Activated naive CD8-positive, alpha-beta T cell treated with anti-CD3 and anti-CD28 coated beads, Interleukin-2, amount 50 U/mL, for 24 hours (primary cell): ENCODE measurements around the gene DLG2.

Source experiments
- ATAC-seq: fragments of 150-1000 bp; cut with Tn5 transposase; one replicate; pipeline ENCODE4 v1.10.0; 2021
- DNase-seq: peaks from one replicate; pipeline ENCODE4 v3.0.0; 2021
- H3K27ac Mint-ChIP-seq: one replicate; pipeline ENCODE4 v1.8.0; 2021; ENCODE audit warnings: mild to moderate bottlenecking, mixed read lengths
- H3K27me3 Mint-ChIP-seq: one replicate; pipeline ENCODE4 v1.8.0; 2021; ENCODE audit warnings: mixed read lengths
- H3K36me3 Mint-ChIP-seq: one replicate; pipeline ENCODE4 v1.8.0; 2021; ENCODE audit warnings: low read depth, mixed read lengths
- H3K4me1 Mint-ChIP-seq: one replicate; pipeline ENCODE4 v1.8.0; 2021; ENCODE audit warnings: mixed read lengths
- H3K4me3 Mint-ChIP-seq: one replicate; pipeline ENCODE4 v1.8.0; 2021; ENCODE audit warnings: mild to moderate bottlenecking, moderate library complexity, mixed read lengths
- H3K9me3 Mint-ChIP-seq: one replicate; pipeline ENCODE4 v1.8.0; 2021; ENCODE audit warnings: mixed read lengths

DLG2 gene

GRCh38 chr11:84142411-84142810 is 1484.7 kb downstream of the DLG2 start:
- no peak overlapping the region for H3K27ac Mint-ChIP-seq

DNA sequence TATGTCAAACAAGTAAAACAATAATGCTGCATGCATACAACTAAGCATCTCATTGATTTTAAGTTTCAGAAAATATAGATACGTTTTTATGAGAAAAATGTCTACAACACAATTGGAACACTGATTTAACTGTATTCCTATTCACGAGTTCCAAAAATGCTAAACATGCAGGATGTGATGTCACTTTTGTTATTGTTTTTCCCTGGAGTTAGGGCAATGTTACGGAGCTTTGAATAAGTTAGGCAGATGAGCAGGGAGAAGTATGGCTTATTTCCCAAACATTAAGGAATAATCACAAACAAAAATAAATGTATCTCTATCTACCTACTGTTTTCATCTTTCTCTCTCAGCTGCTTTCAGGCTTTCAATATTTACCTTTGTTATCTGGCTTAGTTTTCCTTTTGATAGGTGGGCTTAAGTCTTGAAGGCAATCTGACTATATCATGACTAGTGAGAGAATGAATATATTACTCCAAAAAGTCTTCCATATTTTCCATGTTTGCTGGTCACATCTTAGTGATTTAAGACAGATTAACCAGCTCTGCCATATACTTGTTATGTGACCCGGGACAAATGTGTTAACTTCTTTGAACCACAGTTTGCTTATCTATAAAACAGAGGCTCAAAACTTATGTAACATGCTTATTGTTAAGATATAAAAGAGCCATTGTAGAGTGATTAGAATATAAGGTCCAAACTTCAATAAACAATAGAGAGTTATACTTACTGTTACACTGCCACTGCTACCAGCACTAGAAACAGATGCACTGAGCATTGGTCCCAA is 1486.6 kb downstream of the DLG2 start:
- H3K36me3 Mint-ChIP-seq = no peaks in the 10 kb centered on the region
- ATAC-seq (no peak), DNase-seq (no peak)
- H3K27me3 Mint-ChIP-seq = no peaks in the 10 kb centered on the region
- peaks cover 22% of the 10 kb centered on the region for H3K9me3 Mint-ChIP-seq
- H3K4me3 Mint-ChIP-seq = no peak overlapping the region
- H3K4me1 Mint-ChIP-seq = no peaks in the 10 kb centered on the region
- H3K27ac Mint-ChIP-seq = no peak overlapping the region

More at GRCh38 chr11:84142411-84142810, 1484.7 kb downstream of the DLG2 start:
- no peaks in the 10 kb centered on the region for H3K27me3 Mint-ChIP-seq
- H3K9me3 Mint-ChIP-seq = peaks cover 11% of the 10 kb centered on the region
- H3K36me3 Mint-ChIP-seq = no peaks in the 10 kb centered on the region
- no peak overlapping the region for H3K4me3 Mint-ChIP-seq
- no peak for DNase-seq
- ATAC-seq = no peak
- H3K4me1 Mint-ChIP-seq = no peaks in the 10 kb centered on the region

- H3K27ac Mint-ChIP-seq = no peak overlapping the region
- no peaks in the 10 kb centered on the region for H3K27me3 Mint-ChIP-seq
- H3K4me1 Mint-ChIP-seq = no peaks in the 10 kb centered on the region
- ATAC-seq (no peak), DNase-seq (no peak)
- H3K4me3 Mint-ChIP-seq = no peak overlapping the region
- H3K9me3 Mint-ChIP-seq = peaks cover 25% of the 10 kb centered on the region
- H3K36me3 Mint-ChIP-seq = no peaks in the 10 kb centered on the region
These were observed 1489.2 kb downstream of the DLG2 start for GRCh38 chr11:84137960-84138359.

- ATAC-seq = no peak
- H3K27ac Mint-ChIP-seq = no peak overlapping the region
These were observed 1489.6 kb downstream of the DLG2 start for GRCh38 chr11:84137505-84137904.

DNA sequence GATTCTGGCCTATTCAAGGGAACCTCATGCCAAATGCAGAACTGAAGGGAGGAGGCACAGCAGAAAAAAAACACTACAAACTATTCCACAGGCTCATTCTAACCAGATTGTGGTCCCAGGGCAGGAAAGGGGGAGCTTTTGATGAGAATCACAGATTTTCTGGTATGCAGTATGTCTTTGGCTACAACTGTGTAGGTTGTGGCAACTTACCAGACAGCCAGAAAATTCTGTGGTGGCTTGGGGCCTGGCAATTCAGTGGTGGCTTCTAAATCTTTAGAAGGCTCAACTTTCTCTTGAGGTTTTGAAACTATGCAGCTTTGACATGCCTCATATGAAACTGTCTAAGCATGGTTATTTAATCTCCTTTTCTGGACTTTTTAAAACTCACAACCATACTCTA is 1490.2 kb downstream of the DLG2 start:
- no peaks in the 10 kb centered on the region for H3K36me3 Mint-ChIP-seq
- DNase-seq = no peak
- no peaks in the 10 kb centered on the region for H3K4me1 Mint-ChIP-seq
- H3K4me3 Mint-ChIP-seq = no peak overlapping the region
- peaks cover 25% of the 10 kb centered on the region for H3K9me3 Mint-ChIP-seq
- H3K27ac Mint-ChIP-seq = no peak overlapping the region
- no peak for ATAC-seq
- H3K27me3 Mint-ChIP-seq = no peaks in the 10 kb centered on the region

More at GRCh38 chr11:84137505-84137904, 1489.6 kb downstream of the DLG2 start:
- no peak for DNase-seq
- Mint-ChIP-seq H3K36me3 (no peaks in the 10 kb centered on the region), H3K4me3 (no peak overlapping the region), H3K9me3 (peaks cover 25% of the 10 kb centered on the region), H3K4me1 (no peaks in the 10 kb centered on the region), H3K27me3 (no peaks in the 10 kb centered on the region)

- DNase-seq (no peak), ATAC-seq (no peak)
- peaks cover 20% of the 10 kb centered on the region for H3K9me3 Mint-ChIP-seq
- no peaks in the 10 kb centered on the region for H3K27me3 Mint-ChIP-seq
- H3K36me3 Mint-ChIP-seq = no peaks in the 10 kb centered on the region
- no peaks in the 10 kb centered on the region for H3K4me1 Mint-ChIP-seq
- H3K27ac Mint-ChIP-seq = no peak overlapping the region
- no peak overlapping the region for H3K4me3 Mint-ChIP-seq
These were observed 1496.3 kb downstream of the DLG2 start for GRCh38 chr11:84130646-84131427.

DNA sequence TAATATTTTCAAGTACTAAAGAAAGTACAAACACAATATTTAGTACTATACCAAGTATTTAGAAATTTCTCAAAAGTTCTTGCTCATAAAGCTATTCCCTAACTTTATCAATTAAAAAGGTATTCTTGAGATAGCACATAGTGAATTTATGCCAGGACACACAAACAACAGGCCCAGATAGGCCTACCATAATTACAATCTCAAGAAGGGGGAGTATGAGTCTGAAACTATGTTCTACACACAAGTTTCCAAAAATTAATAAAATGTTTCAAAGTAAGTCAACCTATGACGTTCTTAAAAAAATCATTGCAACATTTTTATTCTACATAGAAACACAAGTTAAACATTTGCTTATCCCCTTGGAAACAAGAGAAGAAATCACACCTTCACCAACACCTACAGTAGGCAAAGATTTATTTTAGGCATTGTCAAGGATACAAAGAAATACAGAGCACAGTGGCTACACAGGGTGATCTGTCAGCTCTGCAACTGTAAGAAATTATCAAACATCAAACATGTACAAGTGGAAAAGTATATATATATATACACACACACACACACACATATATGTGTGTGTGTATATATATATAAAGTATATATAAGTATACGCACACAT is 1497.1 kb downstream of the DLG2 start:
- DNase-seq (no peak), ATAC-seq (no peak)
- Mint-ChIP-seq H3K36me3 (no peaks in the 10 kb centered on the region), H3K4me3 (no peak overlapping the region), H3K27me3 (no peaks in the 10 kb centered on the region), H3K4me1 (no peaks in the 10 kb centered on the region), H3K9me3 (peaks cover 17% of the 10 kb centered on the region), H3K27ac (no peak overlapping the region)

DNA sequence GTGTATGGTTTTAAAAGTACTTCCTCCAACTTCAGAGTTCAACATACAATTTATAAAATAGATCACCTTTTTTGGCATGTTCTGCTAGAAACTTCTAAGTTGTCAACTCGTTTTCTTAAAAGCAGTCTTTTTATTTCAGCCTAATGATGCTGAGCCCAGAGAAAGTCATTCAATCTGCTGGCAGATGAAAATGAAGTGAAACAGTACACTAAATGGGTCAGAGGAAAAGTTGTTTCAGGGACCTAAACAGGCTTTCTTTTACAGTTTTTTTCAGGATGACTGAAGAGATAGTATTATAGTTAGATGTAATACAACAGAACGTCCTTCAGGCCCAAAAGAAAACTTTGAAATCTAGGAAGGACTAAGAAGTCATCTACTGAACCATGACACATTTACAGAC is 1498.3 kb downstream of the DLG2 start:
- Mint-ChIP-seq H3K27me3 (no peaks in the 10 kb centered on the region), H3K36me3 (no peaks in the 10 kb centered on the region), H3K4me1 (no peaks in the 10 kb centered on the region), H3K9me3 (peaks cover 18% of the 10 kb centered on the region), H3K27ac (no peak overlapping the region), H3K4me3 (no peak overlapping the region)
- no peak for ATAC-seq
- DNase-seq = no peak

DNA sequence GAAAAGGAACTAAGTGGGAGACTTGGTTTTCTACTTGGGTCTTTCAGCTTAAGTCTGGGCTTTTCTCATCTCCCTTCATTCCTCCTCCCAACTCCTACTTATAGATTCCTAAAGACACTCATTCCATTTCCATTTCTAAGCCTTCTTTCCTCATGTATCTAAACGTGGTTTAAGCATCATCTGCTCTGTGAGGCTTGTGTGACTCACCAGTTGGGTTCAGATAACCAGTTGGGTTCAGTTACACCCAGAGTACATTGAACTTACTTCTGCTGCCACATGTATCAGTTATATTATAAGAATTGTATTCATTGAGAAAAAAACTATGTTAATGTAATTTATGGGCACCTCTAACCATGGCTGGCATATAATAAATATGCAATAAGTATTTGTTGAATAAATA is 1509.8 kb downstream of the DLG2 start:
- no peaks in the 10 kb centered on the region for H3K27me3 Mint-ChIP-seq
- no peak for DNase-seq

DNA sequence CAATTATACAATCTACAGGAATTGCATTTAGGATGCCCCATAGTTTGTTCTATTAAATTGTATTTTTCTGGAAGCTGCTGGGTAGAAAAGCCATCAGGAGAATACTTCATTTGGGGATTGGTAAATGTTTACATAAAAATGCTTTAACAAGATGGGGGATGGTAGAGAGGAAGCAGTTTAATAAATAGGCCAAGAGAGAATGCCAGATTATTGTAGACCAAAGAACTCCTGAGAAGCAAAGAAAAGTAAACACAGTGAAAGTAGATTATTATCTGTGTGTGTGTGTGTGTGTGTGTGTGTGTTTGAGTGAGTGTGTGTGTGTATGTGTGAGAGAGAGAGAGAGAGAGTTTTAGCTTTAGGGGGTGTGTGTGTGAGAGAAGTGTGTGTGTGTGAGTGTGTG is 1520.6 kb downstream of the DLG2 start:
- no peak for ATAC-seq
- Mint-ChIP-seq H3K27me3 (no peaks in the 10 kb centered on the region), H3K27ac (no peak overlapping the region), H3K4me3 (no peak overlapping the region), H3K4me1 (no peaks in the 10 kb centered on the region), H3K9me3 (peaks cover 6% of the 10 kb centered on the region), H3K36me3 (no peaks in the 10 kb centered on the region)
- no peak for DNase-seq

More for the DNA sequence above, 1509.8 kb downstream of the DLG2 start:
- no peak for ATAC-seq
- Mint-ChIP-seq H3K4me3 (no peak overlapping the region), H3K27ac (no peak overlapping the region), H3K9me3 (peaks cover 5% of the 10 kb centered on the region), H3K4me1 (no peaks in the 10 kb centered on the region), H3K36me3 (no peaks in the 10 kb centered on the region)

- peaks cover 13% of the 10 kb centered on the region for H3K9me3 Mint-ChIP-seq
- no peak overlapping the region for H3K4me3 Mint-ChIP-seq
- no peak for ATAC-seq
These were observed 1522.0 kb downstream of the DLG2 start for GRCh38 chr11:84105148-84105547.

DNA sequence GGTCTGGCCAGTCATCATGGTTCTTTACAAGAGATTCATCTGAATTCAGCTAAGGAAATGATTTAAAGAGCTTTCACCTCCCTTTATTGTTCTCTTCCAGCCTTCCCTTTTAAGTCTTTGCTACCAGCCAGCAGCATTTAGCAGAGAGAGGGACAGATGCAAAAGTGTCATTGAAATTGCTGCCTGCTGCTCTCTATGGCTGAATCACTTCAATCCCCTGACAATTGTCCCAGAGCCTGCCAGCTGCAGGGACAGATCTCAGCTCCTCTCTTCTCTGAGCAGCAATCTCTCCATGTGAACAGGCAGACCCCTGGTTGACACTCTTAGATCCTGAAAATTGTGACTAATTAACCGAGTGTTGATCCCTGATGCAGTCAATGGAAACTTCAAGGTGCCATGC is 1524.0 kb downstream of the DLG2 start:
- DNase-seq = no peak
- Mint-ChIP-seq H3K4me1 (no peaks in the 10 kb centered on the region), H3K4me3 (no peak overlapping the region), H3K27ac (no peak overlapping the region), H3K27me3 (no peaks in the 10 kb centered on the region), H3K9me3 (peaks cover 13% of the 10 kb centered on the region), H3K36me3 (no peaks in the 10 kb centered on the region)
- ATAC-seq = no peak

More at GRCh38 chr11:84105148-84105547, 1522.0 kb downstream of the DLG2 start:
- Mint-ChIP-seq H3K27me3 (no peaks in the 10 kb centered on the region), H3K4me1 (no peaks in the 10 kb centered on the region), H3K27ac (no peak overlapping the region), H3K36me3 (no peaks in the 10 kb centered on the region)
- DNase-seq = no peak

- ATAC-seq (no peak), DNase-seq (no peak)
- Mint-ChIP-seq H3K27ac (no peak overlapping the region), H3K27me3 (no peaks in the 10 kb centered on the region), H3K4me1 (no peaks in the 10 kb centered on the region), H3K4me3 (no peak overlapping the region), H3K9me3 (peaks cover 12% of the 10 kb centered on the region), H3K36me3 (no peaks in the 10 kb centered on the region)
These were observed 1530.0 kb downstream of the DLG2 start for GRCh38 chr11:84097186-84097585.

- Mint-ChIP-seq H3K9me3 (peaks cover 4% of the 10 kb centered on the region), H3K27me3 (no peaks in the 10 kb centered on the region), H3K27ac (no peak overlapping the region), H3K4me3 (no peak overlapping the region), H3K36me3 (no peaks in the 10 kb centered on the region), H3K4me1 (no peaks in the 10 kb centered on the region)
- no peak for DNase-seq
- no peak for ATAC-seq
These were observed 1535.7 kb downstream of the DLG2 start for GRCh38 chr11:84091212-84091986.
